H1 (cell line): ENCODE results near the gene CD244. TPM values are rescaled to one million over a fixed set of nuclear protein-coding genes. Genes with fewer than 3 reads are reported as not detected.

Experiments
- CTCF ChIA-PET: fragments of 300-600 bp; sonication (Branson Sonifier 250); formaldehyde crosslinking; loops from one replicate; lab custom pipeline; 2021; ENCODE audit not compliant: partially characterized antibody; lab: Charles Lee
- POLR2A ChIA-PET: fragments of 300-600 bp; sonication (Branson Sonifier 250); formaldehyde crosslinking; loops from one replicate; lab custom pipeline; 2021; ENCODE audit warnings: inconsistent platforms; ENCODE audit not compliant: partially characterized antibody; lab: Charles Lee
- DNase-seq, 2 experiments: peaks; one replicate each; pipeline versions ENCODE4 v3.0.0 to v3.0.0-alpha.2; 2010 to 2022; ENCODE audit warnings: low spot score in 2 of 2, low read depth in 1 of 2, mixed read lengths in 1 of 2
- FAIRE-seq: peaks from 2 replicates; lab custom pipeline; 2011; peaks lifted over from hg19 to GRCh38; lab: Jason Lieb, UNC
- H2AFZ ChIP-seq: 2 replicates; pipeline ENCODE4 v1.8.1; 2012; ENCODE audit warnings: low read length, inconsistent platforms
- H2AK5ac ChIP-seq: 2 replicates; pipeline ENCODE4 v1.6.1; 2013; ENCODE audit warnings: low read depth, low read length
- H2BK120ac ChIP-seq: replicated peaks from 2 replicates; pipeline ENCODE3; 2013; ENCODE audit warnings: low read depth, low read length, inconsistent platforms
- H2BK12ac ChIP-seq: 2 replicates; pipeline ENCODE4 v1.6.1; 2013; ENCODE audit warnings: low read depth, low read length
- H2BK15ac ChIP-seq: 2 replicates; pipeline ENCODE4 v1.6.1; 2013; ENCODE audit warnings: low read length
- H2BK20ac ChIP-seq: 2 replicates; pipeline ENCODE4 v1.6.1; 2013; ENCODE audit warnings: low read length
- H2BK5ac ChIP-seq: 2 replicates; pipeline ENCODE4 v1.6.1; 2013; ENCODE audit warnings: low read depth, low read length
- H3K14ac ChIP-seq: 2 replicates; pipeline ENCODE4 v1.6.1; 2013; ENCODE audit warnings: inconsistent platforms; ENCODE audit not compliant: insufficient read length
- H3K18ac ChIP-seq: 2 replicates; pipeline ENCODE4 v1.6.1; 2013; ENCODE audit warnings: low read length; ENCODE audit errors: extremely low read depth
- H3K23ac ChIP-seq: 2 replicates; pipeline ENCODE4 v1.6.1; 2013; ENCODE audit warnings: inconsistent platforms; ENCODE audit not compliant: insufficient read length
- H3K23me2 ChIP-seq: 2 replicates; pipeline ENCODE4 v1.6.1; 2013; ENCODE audit warnings: low read depth, low read length
- H3K27ac ChIP-seq: 2 replicates; pipeline ENCODE4 v1.6.1; 2011; ENCODE audit warnings: low read depth, low read length, inconsistent platforms
- H3K27me3 ChIP-seq, 4 experiments: replicated peaks in 1 of 4; 1 replicate in 1 of 4; 2 replicates in 3 of 4; pipeline versions ENCODE4 v1.6.1 to v1.8.1; 2011 to 2013; ENCODE audit warnings: low read length in 3 of 4, mild to moderate bottlenecking in 3 of 4, inconsistent platforms in 2 of 4, mixed read lengths in 2 of 4, moderate library complexity in 1 of 4; ENCODE audit not compliant: control insufficient read depth in 3 of 4, insufficient read depth in 3 of 4; ENCODE audit errors: extremely low read depth in 1 of 4
- H3K36me3 ChIP-seq, 4 experiments: 2 replicates each; pipeline versions ENCODE4 v1.6.1 to v1.8.1; 2011 to 2013; ENCODE audit warnings: mild to moderate bottlenecking in 4 of 4, low read length in 3 of 4, moderate library complexity in 2 of 4, control low read depth in 1 of 4, inconsistent platforms in 1 of 4; ENCODE audit not compliant: insufficient read depth in 4 of 4, control insufficient read depth in 2 of 4
- H3K4ac ChIP-seq: replicated peaks from 2 replicates; pipeline ENCODE3; 2013; ENCODE audit warnings: low read length, low read depth, mixed read lengths, inconsistent platforms; ENCODE audit not compliant: insufficient read length
- H3K4me1 ChIP-seq, 4 experiments: replicated peaks in 1 of 4; 1 replicate in 1 of 4; 2 replicates in 3 of 4; pipeline versions ENCODE4 v1.6.1 to v1.8.1; 2011 to 2013; ENCODE audit warnings: low read length in 3 of 4, inconsistent platforms in 2 of 4, mixed read lengths in 1 of 4; ENCODE audit not compliant: insufficient read depth in 4 of 4, control insufficient read depth in 3 of 4
- H3K4me2 ChIP-seq, 2 experiments: 2 replicates each; pipeline versions ENCODE4 v1.6.1 to v1.8.1; 2011 to 2013; ENCODE audit warnings: low read depth in 2 of 2, low read length in 2 of 2, control low read depth in 1 of 2, inconsistent platforms in 1 of 2, mild to moderate bottlenecking in 1 of 2; ENCODE audit not compliant: insufficient read depth in 1 of 2
- H3K4me3 ChIP-seq, 4 experiments: fragments of 200-600, 300-600 bp in 1 of 4; sonication (generic), shearing (Covaris generic), sonication (Bioruptor Twin) in 1 of 4; 2 replicates each; pipeline versions ENCODE4 v1.5.1 to v1.8.1; 2011 to 2016; ENCODE audit warnings: low read length in 4 of 4, low read depth in 3 of 4, control low read depth in 2 of 4, inconsistent platforms in 2 of 4, mild to moderate bottlenecking in 2 of 4, mixed read lengths in 1 of 4, moderate library complexity in 1 of 4; ENCODE audit not compliant: insufficient read depth in 2 of 4; ENCODE audit errors: extremely low read depth in 1 of 4
- H3K56ac ChIP-seq: replicated peaks from 2 replicates; pipeline ENCODE3; 2013; ENCODE audit warnings: low read depth, mild to moderate bottlenecking, mixed read lengths, low read length, inconsistent platforms; ENCODE audit not compliant: insufficient read length
- H3K79me1 ChIP-seq: 2 replicates; pipeline ENCODE4 v1.6.1; 2013; ENCODE audit warnings: low read depth, low read length, control low read depth
- H3K79me2 ChIP-seq, 2 experiments: 2 replicates each; pipeline versions ENCODE4 v1.6.1 to v1.8.1; 2012 to 2013; ENCODE audit warnings: low read length in 2 of 2, mild to moderate bottlenecking in 2 of 2, inconsistent platforms in 1 of 2; ENCODE audit not compliant: insufficient read depth in 2 of 2, control insufficient read depth in 1 of 2
- H3K9ac ChIP-seq, 4 experiments: replicated peaks in 1 of 4; 1 replicate in 1 of 4; 2 replicates in 3 of 4; pipeline versions ENCODE4 v1.6.1 to v1.8.1; 2011 to 2013; ENCODE audit warnings: low read depth in 3 of 4, low read length in 3 of 4, control low read depth in 2 of 4, mild to moderate bottlenecking in 2 of 4, moderate library complexity in 2 of 4, inconsistent platforms in 1 of 4; ENCODE audit errors: extremely low read depth in 1 of 4
- H3K9me3 ChIP-seq, 2 experiments: 2 replicates each; pipeline versions ENCODE4 v1.6.1 to v1.8.1; 2012 to 2013; ENCODE audit warnings: mild to moderate bottlenecking in 2 of 2, moderate library complexity in 2 of 2, control low read depth in 1 of 2, inconsistent platforms in 1 of 2, low read depth in 1 of 2, low read length in 1 of 2, mixed read lengths in 1 of 2; ENCODE audit not compliant: insufficient read depth in 2 of 2
- H4K20me1 ChIP-seq, 2 experiments: replicated peaks in 1 of 2; 2 replicates each; pipeline versions ENCODE3 to v1.8.1; 2011 to 2013; ENCODE audit warnings: inconsistent platforms in 2 of 2, low read length in 2 of 2, mild to moderate bottlenecking in 1 of 2; ENCODE audit not compliant: insufficient read depth in 2 of 2, control insufficient read depth in 1 of 2
- H4K5ac ChIP-seq: 2 replicates; pipeline ENCODE4 v1.6.1; 2013; ENCODE audit warnings: low read length, low read depth, mixed read lengths, inconsistent platforms; ENCODE audit not compliant: insufficient read length
- H4K8ac ChIP-seq: 2 replicates; pipeline ENCODE4 v1.8.0; 2013; ENCODE audit warnings: mild to moderate bottlenecking, moderate library complexity, low read length, inconsistent platforms; ENCODE audit not compliant: insufficient read depth; ENCODE audit errors: extremely low read depth
- H4K91ac ChIP-seq: replicated peaks from 2 replicates; pipeline ENCODE3; 2013; ENCODE audit warnings: low read length, mixed read lengths, inconsistent platforms; ENCODE audit not compliant: insufficient read length
- BACH1 ChIP-seq: IDR thresholded peaks from 2 replicates; pipeline ENCODE4 v1.6.1; 2012; ENCODE audit warnings: low read length, improper control_type of control experiment
- CHD1 ChIP-seq: IDR thresholded peaks from 2 replicates; pipeline ENCODE4 v1.6.1; 2012; ENCODE audit warnings: low read depth, low read length, improper control_type of control experiment
- CHD2 ChIP-seq: IDR thresholded peaks from 2 replicates; pipeline ENCODE4 v1.6.1; 2012; ENCODE audit warnings: low read length, improper control_type of control experiment
- CTBP2 ChIP-seq: IDR thresholded peaks from 2 replicates; pipeline ENCODE4 v1.7.0; 2011; ENCODE audit warnings: borderline replicate concordance, mild to moderate bottlenecking, moderate library complexity, mixed read lengths, low read length; ENCODE audit not compliant: insufficient read depth, insufficient read length
- EP300 ChIP-seq, 2 experiments: IDR thresholded peaks; 1 replicate in 1 of 2; 2 replicates in 1 of 2; pipeline ENCODE4 v1.6.1; 2011 to 2012; ENCODE audit warnings: low read depth in 2 of 2, low read length in 2 of 2, mild to moderate bottlenecking in 2 of 2, borderline replicate concordance in 1 of 2, inconsistent platforms in 1 of 2, moderate library complexity in 1 of 2
- FOSL1 ChIP-seq: IDR thresholded peaks from 2 replicates; pipeline ENCODE4 v1.6.1; 2011; ENCODE audit warnings: mild to moderate bottlenecking, low read depth, low read length, moderate library complexity; ENCODE audit not compliant: insufficient read depth
- KDM4A ChIP-seq: IDR thresholded peaks from one replicate; pipeline ENCODE4 v1.7.1; 2012; ENCODE audit warnings: low read depth, mild to moderate bottlenecking, moderate library complexity, low read length, inconsistent platforms; ENCODE audit not compliant: severe bottlenecking
- KDM5A ChIP-seq: fragments of 200-600 bp; IDR thresholded peaks from 2 replicates; pipeline ENCODE4 v1.7.1; 2012; ENCODE audit warnings: mild to moderate bottlenecking, low read length, inconsistent platforms, mixed read lengths
- PHF8 ChIP-seq: fragments of 200-600 bp; sonication (generic); conservative IDR thresholded peaks from 2 replicates; pipeline ENCODE4 v1.7.1; 2012; ENCODE audit warnings: low read depth, mild to moderate bottlenecking, inconsistent platforms, low read length, moderate library complexity
- RAD21 ChIP-seq, 2 experiments: IDR thresholded peaks in 1 of 2; conservative IDR thresholded peaks in 1 of 2; 2 replicates each; pipeline ENCODE4 v1.6.1; 2011; ENCODE audit warnings: low read depth in 2 of 2, low read length in 2 of 2, improper control_type of control experiment in 1 of 2, inconsistent platforms in 1 of 2, mild to moderate bottlenecking in 1 of 2, moderate library complexity in 1 of 2
- WGBS, 2 experiments: shearing (Covaris generic) in 1 of 2; methylation state at CpG; one replicate each; pipeline versions ENCODE4 v1.1.6 to v1.1.7; 2013 to 2015; ENCODE audit warnings: low lambda C conversion rate in 2 of 2, mixed read lengths in 2 of 2, inconsistent platforms in 1 of 2, low coverage in 1 of 2, missing lambda C conversion rate in 1 of 2; ENCODE audit not compliant: insufficient replicate concordance in 2 of 2, insufficient coverage in 1 of 2, insufficient read length in 1 of 2; ENCODE audit errors: extremely low coverage in 1 of 2, missing lambda C conversion rate in 1 of 2; 5-methylcytosine and 5-hydroxymethylcytosine counted together
- polyA plus RNA-seq, 7 experiments: library from polyadenylated mRNA; depleted of rRNA in 3 of 7; stranded (reverse) in 5 of 7; unstranded in 2 of 7; fragments of >200 nt in 5 of 7; fragments of 200-250 nt in 2 of 7; gene quantifications; 1 replicate in 5 of 7; 2 replicates in 1 of 7; 4 replicates in 1 of 7; pipeline versions ENCODE4 v1.2.1 to v1.2.3, GENCODE V29; 2011 to 2013; ENCODE audit warnings: missing spikeins in 2 of 7, mixed read lengths in 2 of 7
- total RNA-seq: library from RNA; stranded (reverse); fragmentation: NEBNext Ultra II Directional; extraction: Animal tissue kit (Norgen Biotek cat#: 25700); gene quantifications from 2 replicates; pipeline ENCODE4 v1.2.1, GENCODE V29; 2021
- TF ChIP-seq, protein P1 (sequence below): IDR thresholded peaks from 2 replicates; pipeline ENCODE4 v1.6.1; 2011; ENCODE audit warnings: low read depth, mild to moderate bottlenecking, low read length; ENCODE audit not compliant: insufficient read depth

Gene CD244
- total and polyA plus RNA-seq, 2 of the 8 experiments (the other 6 are each of a cell fraction or from before 2014, with no cell fraction given): not detected

DNA sequence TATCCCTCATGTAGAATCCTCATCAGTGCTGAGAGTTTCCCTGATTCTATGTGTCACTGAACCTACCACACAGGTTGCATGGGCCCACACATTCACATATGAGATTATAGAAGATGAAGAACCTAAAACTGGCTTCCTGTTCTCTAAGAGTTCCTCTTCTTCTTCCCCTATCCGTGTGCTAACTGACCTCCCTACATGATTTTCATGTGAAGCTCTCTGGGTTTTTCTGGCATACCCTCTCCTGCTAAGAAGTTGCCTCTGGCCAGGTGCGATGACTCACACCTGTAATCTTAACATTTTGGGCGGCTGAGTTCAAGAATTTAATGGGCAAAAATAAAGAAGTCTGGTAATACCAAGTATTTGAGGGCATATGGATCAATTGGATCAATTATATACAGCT, 5.5 kb upstream of the CD244 start:
- Histone ChIP-seq H3K4me1 (0 out of 7 replicates have a peak, but pooled peaks cover 0 to 4% (median 0%) of the 10 kb centered on the region in 4 experiments), H3K4ac (no peak overlapping the region), H3K4me3 (no peak overlapping the region), H2AFZ (0 out of 2 replicates have a peak overlapping the region, but pooled peaks have one; percentile 19), H3K56ac (no peak overlapping the region), H3K27ac (no peak overlapping the region), H2BK20ac (no peak overlapping the region), H3K14ac (no peak overlapping the region), H4K91ac (no peak overlapping the region), H2BK5ac (no peak overlapping the region), H3K23ac (no peak overlapping the region), H3K9me3 (no peaks in the 10 kb centered on the region), H4K5ac (no peak overlapping the region), H3K27me3 (no peaks in the 10 kb centered on the region), H3K9ac (no peak overlapping the region), H2BK120ac (no peak overlapping the region), H3K79me1 (no peaks in the 10 kb centered on the region), H2BK12ac (no peak overlapping the region), H2AK5ac (no peak overlapping the region), H3K36me3 (no peaks in the 10 kb centered on the region), H3K79me2 (no peaks in the 10 kb centered on the region), H3K4me2 (no peak overlapping the region), H3K23me2 (no peaks in the 10 kb centered on the region), H4K8ac (no peak overlapping the region), H2BK15ac (no peak overlapping the region), H4K20me1 (no peaks in the 10 kb centered on the region), H3K18ac (no peak overlapping the region)
- WGBS, 2 experiments: 92% methylated on average over 3 of the region's 3 CpGs; no CpG with 5 or more reads in 1 of the 2 experiments
- TF ChIP-seq BACH1 (no peak), PHF8 (no peak), CHD2 (no peak), KDM4A (no peak), CTBP2 (no peak), RAD21 (IDR thresholded peaks at IDR 0.05 in 1 of 2, conservative IDR thresholded peaks at IDR 0.05 in 1 of 2; ENCODE audit: low read depth in 2 of 2, low read length in 2 of 2) (no peak), CHD1 (no peak), EP300 (IDR thresholded peaks at IDR 0.05; ENCODE audit: borderline replicate concordance in 1 of 2, low read depth in 2 of 2, low read length in 2 of 2) (no peak), KDM5A (no peak), FOSL1 (no peak)
- TF ChIP-seq, protein P1, sequence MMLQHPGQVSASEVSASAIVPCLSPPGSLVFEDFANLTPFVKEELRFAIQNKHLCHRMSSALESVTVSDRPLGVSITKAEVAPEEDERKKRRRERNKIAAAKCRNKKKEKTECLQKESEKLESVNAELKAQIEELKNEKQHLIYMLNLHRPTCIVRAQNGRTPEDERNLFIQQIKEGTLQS: no peak
- FAIRE-seq (no peak), DNase-seq (no peak)
- CTCF ChIA-PET: interaction anchor here (1.8 to 2.5 kb wide), 4 partner anchors 9 to 37 kb away, joined by 6 to 8 read pairs (median 6); no protein-coding TSS in a partner anchor
- POLR2A ChIA-PET: no interaction called here
